Measurements from ENCODE around the gene RALA. TPM values are rescaled to one million over a fixed set of nuclear protein-coding genes. Genes with fewer than 3 reads are reported as not detected.

Gene RALA
- total and polyA plus RNA-seq, 2 donors from 2014 or later, result 21.5 to 25.1 TPM

- no peak for TF ChIP-seq CTCF (IDR thresholded peaks at IDR 0.05; ENCODE audit: borderline replicate concordance, extremely low read depth, insufficient read depth)
- H3K36me3 ChIP-seq (ENCODE audit: control insufficient read depth in 2 of 3, insufficient read depth in 3 of 3, low read length in 3 of 3), result peaks cover 4 to 5% (median 4%) of the 10 kb centered on the region in 3 donors
- H3K9ac ChIP-seq (ENCODE audit: low read length in 3 of 3), result no peak overlapping the region
- FAIRE-seq, result no peak
- no peak overlapping the region for H3K4me3 ChIP-seq (ENCODE audit: low read length in 3 of 3)
- intact Hi-C loops (cut with DNase I), result no loop called here
- no peaks in the 10 kb centered on the region for H3K9me3 ChIP-seq (ENCODE audit: control insufficient read depth in 2 of 3, insufficient read depth in 1 of 3, low read length in 3 of 3)
- DNase-seq, result peak in 1 of 5 donors; percentile 33
- no peaks in the 10 kb centered on the region for H3K27me3 ChIP-seq (ENCODE audit: control insufficient read depth, insufficient read depth, low read length)
- H3K27ac ChIP-seq (ENCODE audit: low read depth in 2 of 2, low read length in 2 of 2), result no peak overlapping the region
- no peaks in the 10 kb centered on the region for H3K4me1 ChIP-seq (ENCODE audit: control insufficient read depth in 2 of 3, insufficient read depth in 2 of 3, low read depth in 1 of 3, low read length in 3 of 3)
These were observed 74.1 kb downstream of the RALA start for GRCh38 chr7:39697483-39697882.

DNA sequence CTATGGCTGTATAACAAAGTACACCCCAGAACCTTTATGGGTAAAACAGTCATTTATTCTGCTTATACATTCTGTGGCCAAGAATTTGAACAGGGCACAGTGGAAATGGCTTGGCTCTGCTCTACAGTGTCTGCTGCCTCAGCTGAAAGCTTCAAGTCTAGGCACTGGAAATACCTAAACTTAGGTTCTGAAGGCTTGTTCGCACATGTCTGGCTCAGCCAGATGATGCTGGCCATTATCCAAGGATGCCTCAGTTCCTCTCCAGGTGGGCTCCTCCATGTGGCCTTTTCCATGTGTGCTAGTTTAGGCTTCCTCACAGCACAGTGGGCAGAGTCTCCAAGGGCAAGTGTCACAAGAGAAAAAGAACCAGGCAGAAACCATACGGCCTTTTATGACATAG is 76.8 kb downstream of the RALA start:
- no peak for TF ChIP-seq CTCF (IDR thresholded peaks at IDR 0.05; ENCODE audit: borderline replicate concordance, extremely low read depth, insufficient read depth)
- Histone ChIP-seq H3K4me3 (ENCODE audit: low read length in 3 of 3) (no peak overlapping the region), H3K9ac (ENCODE audit: low read length in 3 of 3) (no peak overlapping the region), H3K27ac (ENCODE audit: low read depth in 2 of 2, low read length in 2 of 2) (no peak overlapping the region), H3K9me3 (ENCODE audit: control insufficient read depth in 2 of 3, insufficient read depth in 1 of 3, low read length in 3 of 3) (no peaks in the 10 kb centered on the region), H3K27me3 (ENCODE audit: control insufficient read depth, insufficient read depth, low read length) (no peaks in the 10 kb centered on the region), H3K4me1 (ENCODE audit: control insufficient read depth in 2 of 3, insufficient read depth in 2 of 3, low read depth in 1 of 3, low read length in 3 of 3) (no peaks in the 10 kb centered on the region), H3K36me3 (ENCODE audit: control insufficient read depth in 2 of 3, insufficient read depth in 3 of 3, low read length in 3 of 3) (peaks cover 2 to 5% (median 2%) of the 10 kb centered on the region in 3 donors)
- FAIRE-seq (no peak), DNase-seq (no peak)
- intact Hi-C loops (cut with DNase I), result no loop called here

DNA sequence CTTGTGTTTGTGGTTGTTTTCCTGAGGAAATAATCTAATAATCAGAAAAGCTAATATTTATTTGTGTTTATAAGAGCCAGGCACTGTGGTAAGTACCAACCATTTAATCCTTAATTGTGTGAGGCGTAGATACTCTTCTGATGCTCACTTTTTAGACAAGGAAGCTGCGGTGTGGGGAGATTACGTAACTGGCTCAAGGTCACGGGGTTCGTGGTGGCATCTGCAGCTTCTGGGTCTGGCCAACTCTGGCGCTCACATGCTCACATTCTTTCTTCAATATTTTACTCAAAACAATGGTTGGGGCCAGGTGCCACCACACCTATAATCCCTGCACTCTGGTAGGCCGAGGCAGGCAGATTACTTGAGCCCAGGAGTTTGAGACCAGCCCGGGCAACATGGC is 77.6 kb downstream of the RALA start:
- no peak overlapping the region for H3K4me3 ChIP-seq (ENCODE audit: low read length in 3 of 3)
- DNase-seq, result no peak
- no peak for FAIRE-seq
- intact Hi-C loops (cut with DNase I), result no loop called here
- H3K9me3 ChIP-seq (ENCODE audit: control insufficient read depth in 2 of 3, insufficient read depth in 1 of 3, low read length in 3 of 3), result no peaks in the 10 kb centered on the region
- no peak for TF ChIP-seq CTCF (IDR thresholded peaks at IDR 0.05; ENCODE audit: borderline replicate concordance, extremely low read depth, insufficient read depth)
- no peaks in the 10 kb centered on the region for H3K27me3 ChIP-seq (ENCODE audit: control insufficient read depth, insufficient read depth, low read length)
- H3K36me3 ChIP-seq (ENCODE audit: control insufficient read depth in 2 of 3, insufficient read depth in 3 of 3, low read length in 3 of 3), result peaks cover 2 to 5% (median 2%) of the 10 kb centered on the region in 3 donors
- H3K9ac ChIP-seq (ENCODE audit: low read length in 3 of 3), result no peak overlapping the region
- no peak overlapping the region for H3K27ac ChIP-seq (ENCODE audit: low read depth in 2 of 2, low read length in 2 of 2)
- H3K4me1 ChIP-seq (ENCODE audit: control insufficient read depth in 2 of 3, insufficient read depth in 2 of 3, low read depth in 1 of 3, low read length in 3 of 3), result no peaks in the 10 kb centered on the region

- FAIRE-seq (no peak), DNase-seq (no peak)
- no peak for TF ChIP-seq CTCF (IDR thresholded peaks at IDR 0.05; ENCODE audit: borderline replicate concordance, extremely low read depth, insufficient read depth)
- no peaks in the 10 kb centered on the region for H3K27me3 ChIP-seq (ENCODE audit: control insufficient read depth, insufficient read depth, low read length)
- intact Hi-C loops (cut with DNase I), result no loop called here
- no peak overlapping the region for H3K4me3 ChIP-seq (ENCODE audit: low read length in 3 of 3)
- peaks cover 0 to 5% (median 2%) of the 10 kb centered on the region in 3 donors for H3K36me3 ChIP-seq (ENCODE audit: control insufficient read depth in 2 of 3, insufficient read depth in 3 of 3, low read length in 3 of 3)
- no peak overlapping the region for H3K9ac ChIP-seq (ENCODE audit: low read length in 3 of 3)
- H3K4me1 ChIP-seq (ENCODE audit: control insufficient read depth in 2 of 3, insufficient read depth in 2 of 3, low read depth in 1 of 3, low read length in 3 of 3), result no peaks in the 10 kb centered on the region
- no peak overlapping the region for H3K27ac ChIP-seq (ENCODE audit: low read depth in 2 of 2, low read length in 2 of 2)
- no peaks in the 10 kb centered on the region for H3K9me3 ChIP-seq (ENCODE audit: control insufficient read depth in 2 of 3, insufficient read depth in 1 of 3, low read length in 3 of 3)
These were observed 78.8 kb downstream of the RALA start for GRCh38 chr7:39702133-39702532.
